DOHH2 (cell line): ENCODE results near the gene ADH1C.
"Not testable (repeated sequence)": the region's sequence is repeated elsewhere in the genome, so short reads cannot be mapped to it uniquely, and the experiment has no call there.

Experiments
- H3F3A ChIP-seq: fragments of 200-600 bp; sonication (generic), shearing (Covaris generic); 2 replicates; pipeline ENCODE4 v1.6.0; 2016; ENCODE audit warnings: antibody characterized with exemption, mild to moderate bottlenecking; ENCODE audit not compliant: control insufficient read depth, insufficient read depth
- H3K27ac ChIP-seq: fragments of 200-600 bp; sonication (generic); 2 replicates; pipeline ENCODE4 v1.5.1; 2014; ENCODE audit warnings: low read depth, mild to moderate bottlenecking, low read length, moderate library complexity
- H3K27me3 ChIP-seq: fragments of 200-600 bp; sonication (generic); 2 replicates; pipeline ENCODE4 v1.6.1; 2014; ENCODE audit warnings: mild to moderate bottlenecking, low read length, mixed read lengths; ENCODE audit not compliant: control insufficient read depth
- H3K36me3 ChIP-seq: fragments of 200-600 bp; sonication (generic); 2 replicates; pipeline ENCODE4 v1.6.1; 2014; ENCODE audit warnings: mild to moderate bottlenecking, low read length, moderate library complexity, mixed read lengths; ENCODE audit not compliant: control insufficient read depth
- H3K4me1 ChIP-seq: fragments of 200-600 bp; sonication (generic); 2 replicates; pipeline ENCODE4 v1.6.1; 2014; ENCODE audit warnings: mild to moderate bottlenecking, low read length, mixed read lengths; ENCODE audit not compliant: control insufficient read depth
- H3K4me2 ChIP-seq: fragments of 200-600 bp; sonication (generic); 2 replicates; pipeline ENCODE4 v1.6.0; 2014; ENCODE audit warnings: mild to moderate bottlenecking, low read length, moderate library complexity
- H3K4me3 ChIP-seq: fragments of 200-600 bp; sonication (generic); 2 replicates; pipeline ENCODE4 v1.5.1; 2014; ENCODE audit warnings: mild to moderate bottlenecking, low read length, mixed read lengths
- H3K79me2 ChIP-seq: fragments of 200-600 bp; sonication (generic); 2 replicates; pipeline ENCODE4 v1.6.1; 2014; ENCODE audit warnings: mild to moderate bottlenecking, low read length, mixed read lengths; ENCODE audit not compliant: control insufficient read depth
- H3K9me2 ChIP-seq: fragments of 200-600 bp; sonication (generic); replicated peaks from 2 replicates; pipeline ENCODE4 v1.6.1; 2014; ENCODE audit warnings: mild to moderate bottlenecking, low read length, mixed read lengths; ENCODE audit not compliant: control insufficient read depth
- H3K9me3 ChIP-seq: fragments of 200-600 bp; sonication (generic); 2 replicates; pipeline ENCODE4 v1.6.1; 2014; ENCODE audit warnings: antibody characterized with exemption, low read length, mixed read lengths; ENCODE audit not compliant: control insufficient read depth, insufficient read depth
- H4K20me1 ChIP-seq: fragments of 200-600 bp; sonication (generic); 2 replicates; pipeline ENCODE4 v1.6.0; 2014; ENCODE audit warnings: low read depth, mild to moderate bottlenecking, antibody characterized with exemption, low read length, moderate library complexity; ENCODE audit not compliant: control insufficient read depth, insufficient read depth
- CTCF ChIP-seq: fragments of 200-600 bp; sonication (generic); IDR thresholded peaks from one replicate; pipeline ENCODE4 v1.5.1; 2014; ENCODE audit warnings: antibody characterized with exemption, mild to moderate bottlenecking, low read depth, low read length; ENCODE audit not compliant: poor library complexity, severe bottlenecking
- EZH2phosphoT487 ChIP-seq: fragments of 200-600 bp; sonication (generic); IDR thresholded peaks from 2 replicates; pipeline ENCODE4 v1.6.1; 2017; ENCODE audit warnings: borderline replicate concordance, mild to moderate bottlenecking, antibody characterized with exemption, low read length, moderate library complexity, mixed read lengths

Gene ADH1C

GRCh38 chr4:99321241-99322191, 31.0 kb downstream of the ADH1C start, which contains the start of gene ADH1B:
TSS of gene ADH1B (minus strand) at chr4:99321401. CDS start at chr4:99321331, 70 bp downstream.
- Histone ChIP-seq H3K27ac (no peak within 1 kb of the TSS), H3K9me3 (no peaks in the 10 kb centered on the region), H3F3A (no peaks in the 10 kb centered on the region), H3K79me2 (no peaks in the 10 kb centered on the region), H3K4me3 (no peak within 1 kb of the TSS), H4K20me1 (no peaks in the 10 kb centered on the region), H3K9me2 (no peaks in the 10 kb centered on the region), H3K4me1 (no peaks in the 10 kb centered on the region), H3K4me2 (no peak within 1 kb of the TSS), H3K27me3 (no peaks in the 10 kb centered on the region), H3K36me3 (no peaks in the 10 kb centered on the region)
- TF ChIP-seq CTCF (no peak), EZH2phosphoT487 (no peak)

GRCh38 chr4:99317811-99318210, 34.7 kb downstream of the ADH1C start:
- not testable (repeated sequence) for H3K36me3 ChIP-seq, H3K27me3 ChIP-seq, H3K4me2 ChIP-seq, H3F3A ChIP-seq, H3K4me1 ChIP-seq, H3K9me2 ChIP-seq, H3K9me3 ChIP-seq, H3K79me2 ChIP-seq, H3K4me3 ChIP-seq, H3K27ac ChIP-seq, H4K20me1 ChIP-seq

GRCh38 chr4:99317354-99317753, 35.2 kb downstream of the ADH1C start:
- TF ChIP-seq CTCF (no peak), EZH2phosphoT487 (no peak)
- H3K27me3 ChIP-seq: no peaks in the 10 kb centered on the region

GRCh38 chr4:99315839-99316238, 36.7 kb downstream of the ADH1C start:
- no peaks in the 10 kb centered on the region for H3K79me2 ChIP-seq
- no peak overlapping the region for H3K4me2 ChIP-seq
- no peaks in the 10 kb centered on the region for H3K27me3 ChIP-seq
- H3K4me3 ChIP-seq: no peak overlapping the region
- no peaks in the 10 kb centered on the region for H3K9me3 ChIP-seq
- no peaks in the 10 kb centered on the region for H3K9me2 ChIP-seq
- no peaks in the 10 kb centered on the region for H3F3A ChIP-seq
- no peak for TF ChIP-seq CTCF
- TF ChIP-seq EZH2phosphoT487: no peak
- no peaks in the 10 kb centered on the region for H4K20me1 ChIP-seq
- H3K36me3 ChIP-seq: no peaks in the 10 kb centered on the region
- no peak overlapping the region for H3K27ac ChIP-seq
- H3K4me1 ChIP-seq: no peaks in the 10 kb centered on the region

More at GRCh38 chr4:99317354-99317753, 35.2 kb downstream of the ADH1C start:
- Histone ChIP-seq H3K4me2 (no peak overlapping the region), H3K9me2 (no peaks in the 10 kb centered on the region), H3K4me1 (no peaks in the 10 kb centered on the region), H3K9me3 (no peaks in the 10 kb centered on the region), H3K4me3 (no peak overlapping the region), H4K20me1 (no peaks in the 10 kb centered on the region), H3K79me2 (no peaks in the 10 kb centered on the region), H3F3A (no peaks in the 10 kb centered on the region), H3K27ac (no peak overlapping the region), H3K36me3 (no peaks in the 10 kb centered on the region)
